HCT116 (cell line): ENCODE results near the gene RNF227. TPM values are rescaled to one million over a fixed set of nuclear protein-coding genes. Genes with fewer than 3 reads are reported as not detected.

Experiments
- ATAC-seq: fragments of 200-7000 bp; cut with Tn5 transposase; 2 replicates; pipeline ENCODE4 v1.9.1; 2020; ENCODE audit warnings: mild to moderate bottlenecking, moderate library complexity
- BruUV-seq: library from RNA; stranded (reverse); fragments of 400-500 nt; replicated peaks from 2 replicates; lab custom pipeline; 2021; lab: Mats Ljungman, UMichigan
- CTCF ChIA-PET: fragments of 300-600 bp; sonication (Branson Sonifier 250); formaldehyde crosslinking; loops from one replicate; lab custom pipeline; 2021; ENCODE audit warnings: antibody characterized with exemption; lab: Charles Lee
- POLR2A ChIA-PET: fragments of 300-600, 350-600 bp; sonication (Branson Sonifier 250); formaldehyde crosslinking; loops from one replicate; lab custom pipeline; 2021; ENCODE audit warnings: antibody characterized with exemption; lab: Charles Lee
- RAD21 ChIA-PET, 2 experiments: fragments of 300-600 bp; sonication (Branson Sonifier 250); formaldehyde crosslinking; loops; one replicate each; lab custom pipeline; 2023; ENCODE audit warnings: low total read pairs in 2 of 2; ENCODE audit not compliant: uncharacterized antibody in 2 of 2, unreplicated experiment in 2 of 2, low non-redundant PET in 1 of 2; lab: Charles Lee
- DNase-seq: peaks from one replicate; pipeline ENCODE4 v3.0.0-alpha.2; 2010; ENCODE audit warnings: low read depth, low spot score
- H2AFZ ChIP-seq: fragments of 200-600 bp; shearing (Covaris generic), sonication (generic); 2 replicates; pipeline ENCODE4 v1.6.1; 2017; ENCODE audit warnings: low read depth, mixed run types, mixed read lengths, antibody characterized with exemption, low read length; ENCODE audit not compliant: poor library complexity, severe bottlenecking
- H3K27ac ChIP-seq: 2 replicates; pipeline ENCODE4 v1.5.1; 2012; ENCODE audit warnings: low read depth, low read length
- H3K27me3 ChIP-seq: fragments of 200-600 bp; sonication (generic); 2 replicates; pipeline ENCODE4 v1.6.1; 2016; ENCODE audit warnings: mixed run types, low read length, mixed read lengths; ENCODE audit not compliant: insufficient read depth
- H3K36me3 ChIP-seq, 2 experiments: fragments of 200-500 bp in 1 of 2; fragments of 200-600 bp in 1 of 2; sonication (Bioruptor generic) in 1 of 2; sonication (generic) in 1 of 2; 2 replicates each; pipeline versions ENCODE4 v1.5.1 to v1.6.1; 2014 to 2016; ENCODE audit warnings: low read length in 2 of 2, inconsistent platforms in 1 of 2, mixed read lengths in 1 of 2, mixed run types in 1 of 2; ENCODE audit not compliant: insufficient read depth in 2 of 2, control insufficient read depth in 1 of 2
- H3K4me1 ChIP-seq, 2 experiments: fragments of 200-600 bp in 1 of 2; sonication (generic) in 1 of 2; 2 replicates each; pipeline versions ENCODE4 v1.5.1 to v1.6.1; 2012 to 2017; ENCODE audit warnings: low read length in 2 of 2, inconsistent platforms in 1 of 2, mild to moderate bottlenecking in 1 of 2, mixed read lengths in 1 of 2, mixed run types in 1 of 2, moderate library complexity in 1 of 2; ENCODE audit not compliant: insufficient read depth in 2 of 2, control insufficient read depth in 1 of 2
- H3K4me2 ChIP-seq: fragments of 200-600 bp; sonication (generic); 2 replicates; pipeline ENCODE4 v1.6.1; 2017; ENCODE audit warnings: mixed run types, low read length, mixed read lengths
- H3K4me3 ChIP-seq, 2 experiments: fragments of 200-600 bp in 1 of 2; sonication (generic) in 1 of 2; replicated peaks in 1 of 2; 2 replicates each; pipeline ENCODE4 v1.5.1; 2011 to 2016; ENCODE audit warnings: low read length in 2 of 2, control low read depth in 1 of 2, low read depth in 1 of 2, mild to moderate bottlenecking in 1 of 2, mixed read lengths in 1 of 2, mixed run types in 1 of 2
- H3K79me2 ChIP-seq: fragments of 200-600 bp; sonication (generic); 2 replicates; pipeline ENCODE4 v1.6.1; 2017; ENCODE audit warnings: mild to moderate bottlenecking, mixed run types, low read length, moderate library complexity, mixed read lengths; ENCODE audit not compliant: insufficient read depth
- H3K9ac ChIP-seq: fragments of 200-600 bp; sonication (generic); 2 replicates; pipeline ENCODE4 v1.6.1; 2016; ENCODE audit warnings: low read length, mixed read lengths
- H3K9me2 ChIP-seq: fragments of 200-600 bp; sonication (generic), shearing (Covaris generic); 2 replicates; pipeline ENCODE4 v1.6.1; 2017; ENCODE audit warnings: mixed run types, mild to moderate bottlenecking, moderate library complexity; ENCODE audit not compliant: insufficient read depth
- H3K9me3 ChIP-seq, 2 experiments: fragments of 200-500 bp in 1 of 2; fragments of 200-600 bp in 1 of 2; sonication (Bioruptor generic) in 1 of 2; sonication (generic) in 1 of 2; 2 replicates each; pipeline ENCODE4 v1.6.1; 2014 to 2017; ENCODE audit warnings: low read length in 2 of 2, mixed read lengths in 2 of 2, inconsistent platforms in 1 of 2, low read depth in 1 of 2, mild to moderate bottlenecking in 1 of 2, mixed run types in 1 of 2, moderate library complexity in 1 of 2; ENCODE audit not compliant: control insufficient read depth in 1 of 2, insufficient read depth in 1 of 2
- H4K20me1 ChIP-seq: fragments of 200-600 bp; sonication (generic), shearing (Covaris generic); 2 replicates; pipeline ENCODE4 v1.6.1; 2017; ENCODE audit warnings: mixed run types, mild to moderate bottlenecking, moderate library complexity; ENCODE audit not compliant: insufficient read depth
- CBX3 ChIP-seq: IDR thresholded peaks from 2 replicates; pipeline ENCODE4 v1.6.1; 2012; ENCODE audit warnings: low read depth
- CEBPB ChIP-seq: IDR thresholded peaks from 2 replicates; pipeline ENCODE4 v1.6.1; 2012; ENCODE audit warnings: low read depth
- EGR1 ChIP-seq: IDR thresholded peaks from 2 replicates; pipeline ENCODE4 v1.6.1; 2012; ENCODE audit warnings: low read depth
- ELF1 ChIP-seq: IDR thresholded peaks from 2 replicates; pipeline ENCODE4 v1.6.1; 2012; ENCODE audit warnings: low read depth, borderline replicate concordance
- EZH2 ChIP-seq: fragments of 200-600 bp; sonication (generic); IDR thresholded peaks from 2 replicates; pipeline ENCODE4 v1.6.1; 2017; ENCODE audit warnings: antibody characterized with exemption, mixed run types
- EZH2phosphoT487 ChIP-seq: fragments of 200-600 bp; IDR thresholded peaks from 2 replicates; pipeline ENCODE4 v1.6.1; 2018; ENCODE audit warnings: antibody characterized with exemption, borderline replicate concordance
- JUND ChIP-seq: IDR thresholded peaks from 2 replicates; pipeline ENCODE4 v1.6.1; 2012
- POLR2A ChIP-seq: IDR thresholded peaks from 2 replicates; pipeline ENCODE4 v1.7.0; 2011; ENCODE audit warnings: borderline replicate concordance; ENCODE audit not compliant: insufficient read depth, insufficient read length; ENCODE audit errors: extremely low read depth
- RAD21 ChIP-seq: IDR thresholded peaks from 2 replicates; pipeline ENCODE4 v1.6.1; 2012; ENCODE audit warnings: low read depth, mild to moderate bottlenecking
- SIN3A ChIP-seq: IDR thresholded peaks from 2 replicates; pipeline ENCODE4 v1.6.1; 2012; ENCODE audit warnings: low read depth
- SP1 ChIP-seq: IDR thresholded peaks from 2 replicates; pipeline ENCODE4 v1.6.1; 2012; ENCODE audit warnings: low read depth
- SRF ChIP-seq: IDR thresholded peaks from 2 replicates; pipeline ENCODE4 v1.6.1; 2012; ENCODE audit warnings: low read depth
- ZFX ChIP-seq: fragments of 450-650 bp; IDR thresholded peaks from 2 replicates; pipeline ENCODE4 v1.6.1; 2017
- ZNF274 ChIP-seq: fragments of 200-500 bp; sonication (Bioruptor generic); IDR thresholded peaks from 2 replicates; pipeline ENCODE4 v1.6.1; 2014; ENCODE audit warnings: mild to moderate bottlenecking, low read depth, low read length, inconsistent platforms
- intact Hi-C: fragments of 100-400 bp; cut with micrococcal nuclease; formaldehyde crosslinking; loops from 2 replicates; pipeline ENCODE4 v1.10.0; 2022
- total RNA-seq: library from RNA; stranded (reverse); gene quantifications from one replicate; pipeline ENCODE4 v1.2.1, GENCODE V29; 2021; ENCODE audit not compliant: unreplicated experiment
- TF ChIP-seq, protein P1 (sequence below): IDR thresholded peaks from 2 replicates; pipeline ENCODE4 v1.6.1; 2011; ENCODE audit warnings: mild to moderate bottlenecking, low read length, moderate library complexity; ENCODE audit not compliant: insufficient replicate concordance; ENCODE audit errors: extremely low read depth
- TF ChIP-seq, protein P2 (sequence below), 3 experiments: fragments of 200-600 bp in 1 of 3; sonication (generic) in 1 of 3; IDR thresholded peaks in 2 of 3; conservative IDR thresholded peaks in 1 of 3; 2 replicates each; pipeline ENCODE4 v1.5.1; 2012 to 2017; ENCODE audit warnings: low read depth in 2 of 3, low read length in 2 of 3, antibody characterized with exemption in 1 of 3, borderline replicate concordance in 1 of 3, control low read depth in 1 of 3, mild to moderate bottlenecking in 1 of 3, mixed read lengths in 1 of 3, mixed run types in 1 of 3, moderate library complexity in 1 of 3; ENCODE audit not compliant: insufficient read depth in 1 of 3
- TF ChIP-seq, protein P3 (sequence below): IDR thresholded peaks from 2 replicates; pipeline ENCODE4 v1.6.1; 2012

The RNF227 gene
- total RNA-seq, 1 experiment from 2014 or later = 0.74 TPM

DNA sequence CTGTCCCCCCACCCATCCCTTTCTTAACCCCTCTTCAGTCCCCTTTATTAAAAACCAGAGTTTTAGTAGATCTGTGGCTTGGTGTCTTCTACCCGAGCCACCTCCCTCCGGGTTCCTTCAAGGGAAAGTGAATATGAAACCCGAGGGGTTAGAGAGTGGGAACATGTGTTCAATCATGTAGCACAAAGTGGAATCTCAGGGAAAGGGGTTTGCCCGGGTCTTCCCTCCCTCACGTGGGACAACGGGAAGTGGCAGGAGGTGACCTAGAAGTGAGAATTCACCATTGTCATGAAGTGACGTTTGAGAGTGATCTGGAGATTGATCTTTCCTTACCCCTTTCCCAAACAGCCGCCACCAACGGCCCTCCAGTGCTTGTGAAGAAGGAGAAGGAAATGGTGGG, 5.0 kb downstream of the RNF227 start:
- RAD21 ChIA-PET = no interaction called here
- Histone ChIP-seq H3K27me3 (no peaks in the 10 kb centered on the region), H3K4me2 (no peak overlapping the region), H3K27ac (no peak overlapping the region), H2AFZ (no peak overlapping the region), H3K36me3 (peaks cover 10 to 13% of the 10 kb centered on the region in 2 experiments; a peak in 3 of 4 replicates), H3K79me2 (no peaks in the 10 kb centered on the region), H3K9me2 (no peaks in the 10 kb centered on the region), H3K9ac (no peak overlapping the region), H3K4me3 (no peak overlapping the region), H4K20me1 (no peaks in the 10 kb centered on the region), H3K9me3 (no peaks in the 10 kb centered on the region), H3K4me1 (peaks cover 3 to 21% of the 10 kb centered on the region in 2 experiments; a peak in 3 of 4 replicates)
- no peak for TF ChIP-seq CBX3
- no peak for TF ChIP-seq RAD21
- no peak for TF ChIP-seq POLR2A
- TF ChIP-seq EGR1 = no peak
- TF ChIP-seq SP1 = no peak
- TF ChIP-seq SIN3A = no peak
- no peak for TF ChIP-seq ELF1
- no peak for TF ChIP-seq CEBPB
- POLR2A ChIA-PET = no interaction called here
- ATAC-seq (no peak), DNase-seq (no peak)
- CTCF ChIA-PET = interaction anchor here (2.6 to 3.3 kb wide), 2 partner anchors 78 to 130 kb away, joined by 47 to 55 read pairs; no protein-coding TSS in a partner anchor
- no TSS peak for BruUV-seq
- intact Hi-C loops = loop anchor here (5.0 kb wide), 1 partner anchor 89 kb away; no protein-coding TSS in a partner anchor

DNA sequence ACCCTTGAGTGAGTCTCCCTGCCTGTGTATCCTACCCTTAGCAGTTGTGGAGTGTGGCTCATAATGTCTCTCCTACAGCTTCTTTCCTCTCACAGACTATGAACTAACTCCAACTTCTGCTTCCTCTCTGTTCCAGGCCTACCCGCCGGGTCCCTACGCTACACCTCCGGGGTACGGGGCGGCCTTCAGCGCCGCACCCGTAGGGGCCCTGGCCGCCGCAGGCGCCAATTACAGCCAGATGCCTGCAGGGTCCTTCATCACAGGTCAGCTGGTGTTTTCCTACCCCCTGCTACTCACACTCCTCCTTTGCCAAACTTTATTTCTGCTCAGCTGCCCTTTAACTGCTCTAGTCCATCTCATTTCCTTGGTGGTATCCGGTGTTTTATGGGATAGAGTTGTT, 5.4 kb downstream of the RNF227 start:
- H3K4me2 ChIP-seq = no peak overlapping the region
- TF ChIP-seq SP1 = no peak
- TF ChIP-seq EZH2phosphoT487 = no peak
- TF ChIP-seq POLR2A = no peak
- TF ChIP-seq ZNF274 = no peak
- TF ChIP-seq ZFX = no peak
- TF ChIP-seq CBX3 = no peak
- no peak for TF ChIP-seq ELF1
- TF ChIP-seq JUND = no peak
- no peak for TF ChIP-seq RAD21
- no peak for TF ChIP-seq EZH2
- TF ChIP-seq, protein P1, sequence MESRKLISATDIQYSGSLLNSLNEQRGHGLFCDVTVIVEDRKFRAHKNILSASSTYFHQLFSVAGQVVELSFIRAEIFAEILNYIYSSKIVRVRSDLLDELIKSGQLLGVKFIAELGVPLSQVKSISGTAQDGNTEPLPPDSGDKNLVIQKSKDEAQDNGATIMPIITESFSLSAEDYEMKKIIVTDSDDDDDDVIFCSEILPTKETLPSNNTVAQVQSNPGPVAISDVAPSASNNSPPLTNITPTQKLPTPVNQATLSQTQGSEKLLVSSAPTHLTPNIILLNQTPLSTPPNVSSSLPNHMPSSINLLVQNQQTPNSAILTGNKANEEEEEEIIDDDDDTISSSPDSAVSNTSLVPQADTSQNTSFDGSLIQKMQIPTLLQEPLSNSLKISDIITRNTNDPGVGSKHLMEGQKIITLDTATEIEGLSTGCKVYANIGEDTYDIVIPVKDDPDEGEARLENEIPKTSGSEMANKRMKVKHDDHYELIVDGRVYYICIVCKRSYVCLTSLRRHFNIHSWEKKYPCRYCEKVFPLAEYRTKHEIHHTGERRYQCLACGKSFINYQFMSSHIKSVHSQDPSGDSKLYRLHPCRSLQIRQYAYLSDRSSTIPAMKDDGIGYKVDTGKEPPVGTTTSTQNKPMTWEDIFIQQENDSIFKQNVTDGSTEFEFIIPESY = no peak
- TF ChIP-seq, protein P2, sequence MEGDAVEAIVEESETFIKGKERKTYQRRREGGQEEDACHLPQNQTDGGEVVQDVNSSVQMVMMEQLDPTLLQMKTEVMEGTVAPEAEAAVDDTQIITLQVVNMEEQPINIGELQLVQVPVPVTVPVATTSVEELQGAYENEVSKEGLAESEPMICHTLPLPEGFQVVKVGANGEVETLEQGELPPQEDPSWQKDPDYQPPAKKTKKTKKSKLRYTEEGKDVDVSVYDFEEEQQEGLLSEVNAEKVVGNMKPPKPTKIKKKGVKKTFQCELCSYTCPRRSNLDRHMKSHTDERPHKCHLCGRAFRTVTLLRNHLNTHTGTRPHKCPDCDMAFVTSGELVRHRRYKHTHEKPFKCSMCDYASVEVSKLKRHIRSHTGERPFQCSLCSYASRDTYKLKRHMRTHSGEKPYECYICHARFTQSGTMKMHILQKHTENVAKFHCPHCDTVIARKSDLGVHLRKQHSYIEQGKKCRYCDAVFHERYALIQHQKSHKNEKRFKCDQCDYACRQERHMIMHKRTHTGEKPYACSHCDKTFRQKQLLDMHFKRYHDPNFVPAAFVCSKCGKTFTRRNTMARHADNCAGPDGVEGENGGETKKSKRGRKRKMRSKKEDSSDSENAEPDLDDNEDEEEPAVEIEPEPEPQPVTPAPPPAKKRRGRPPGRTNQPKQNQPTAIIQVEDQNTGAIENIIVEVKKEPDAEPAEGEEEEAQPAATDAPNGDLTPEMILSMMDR (IDR thresholded peaks at IDR 0.05 in 2 of 3, conservative IDR thresholded peaks at IDR 0.05 in 1 of 3; ENCODE audit: borderline replicate concordance in 1 of 3, insufficient read depth in 1 of 3, low read depth in 2 of 3, low read length in 2 of 3) = no peak
- TF ChIP-seq, protein P3, sequence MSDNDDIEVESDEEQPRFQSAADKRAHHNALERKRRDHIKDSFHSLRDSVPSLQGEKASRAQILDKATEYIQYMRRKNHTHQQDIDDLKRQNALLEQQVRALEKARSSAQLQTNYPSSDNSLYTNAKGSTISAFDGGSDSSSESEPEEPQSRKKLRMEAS = no peak
- no peak for TF ChIP-seq SRF
- intact Hi-C loops = loop anchor here (5.0 kb wide), 1 partner anchor 88 kb away; no protein-coding TSS in a partner anchor
- H4K20me1 ChIP-seq = no peaks in the 10 kb centered on the region
- no TSS peak for BruUV-seq
- H3K4me1 ChIP-seq = peaks cover 3 to 17% of the 10 kb centered on the region in 2 experiments; a peak in 3 of 4 replicates
- CTCF ChIA-PET = no interaction called here
- POLR2A ChIA-PET = no interaction called here
- H3K4me3 ChIP-seq = no peak overlapping the region
- H3K36me3 ChIP-seq = peaks cover 10 to 17% of the 10 kb centered on the region in 2 experiments; a peak in 3 of 4 replicates
- RAD21 ChIA-PET = no interaction called here
- no peaks in the 10 kb centered on the region for H3K9me2 ChIP-seq
- H3K27me3 ChIP-seq = no peaks in the 10 kb centered on the region
- H3K79me2 ChIP-seq = no peaks in the 10 kb centered on the region
- no peak overlapping the region for H3K27ac ChIP-seq
- no peak for ATAC-seq
- no peak for DNase-seq
- no peaks in the 10 kb centered on the region for H3K9me3 ChIP-seq
- no peak overlapping the region for H3K9ac ChIP-seq
- H2AFZ ChIP-seq = no peak overlapping the region
